Activated CD8-positive, alpha-beta memory T cell treated with anti-CD3 and anti-CD28 coated beads, Interleukin-2, amount 50 U/mL, for 1 hour (primary cell): ENCODE measurements around the gene ASB13.
"Not testable (repeated sequence)": the region's sequence is repeated elsewhere in the genome, so short reads cannot be mapped to it uniquely, and the experiment has no call there.

Experiments used
- DNase-seq: peaks from one replicate; pipeline ENCODE4 v3.0.0-alpha.2; 2020; ENCODE audit errors: extremely low read depth

Gene ASB13

GRCh38 chr10:5604961-5605360 lies 61.4 kb downstream of the ASB13 start:
- DNase-seq: no peak

GRCh38 chr10:5604236-5604925 lies 62.0 kb downstream of the ASB13 start:
- no peak for DNase-seq

DNA sequence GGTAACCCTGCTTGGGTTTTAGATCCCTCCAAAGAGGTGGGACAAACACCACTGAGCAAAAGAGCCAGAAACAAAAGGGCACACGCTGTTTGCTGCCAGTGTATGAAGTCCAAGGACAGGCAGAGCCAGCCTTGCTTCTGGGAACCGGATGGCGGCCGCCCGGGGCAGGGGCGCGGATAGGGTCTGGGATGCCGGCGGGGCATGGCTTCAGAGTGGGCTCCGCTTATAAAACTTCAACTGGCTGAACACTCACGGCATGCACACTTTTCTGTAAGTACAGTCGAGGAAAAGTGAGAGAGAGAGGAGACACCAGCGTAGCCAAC lies 62.6 kb downstream of the ASB13 start:
- DNase-seq: no peak

DNA sequence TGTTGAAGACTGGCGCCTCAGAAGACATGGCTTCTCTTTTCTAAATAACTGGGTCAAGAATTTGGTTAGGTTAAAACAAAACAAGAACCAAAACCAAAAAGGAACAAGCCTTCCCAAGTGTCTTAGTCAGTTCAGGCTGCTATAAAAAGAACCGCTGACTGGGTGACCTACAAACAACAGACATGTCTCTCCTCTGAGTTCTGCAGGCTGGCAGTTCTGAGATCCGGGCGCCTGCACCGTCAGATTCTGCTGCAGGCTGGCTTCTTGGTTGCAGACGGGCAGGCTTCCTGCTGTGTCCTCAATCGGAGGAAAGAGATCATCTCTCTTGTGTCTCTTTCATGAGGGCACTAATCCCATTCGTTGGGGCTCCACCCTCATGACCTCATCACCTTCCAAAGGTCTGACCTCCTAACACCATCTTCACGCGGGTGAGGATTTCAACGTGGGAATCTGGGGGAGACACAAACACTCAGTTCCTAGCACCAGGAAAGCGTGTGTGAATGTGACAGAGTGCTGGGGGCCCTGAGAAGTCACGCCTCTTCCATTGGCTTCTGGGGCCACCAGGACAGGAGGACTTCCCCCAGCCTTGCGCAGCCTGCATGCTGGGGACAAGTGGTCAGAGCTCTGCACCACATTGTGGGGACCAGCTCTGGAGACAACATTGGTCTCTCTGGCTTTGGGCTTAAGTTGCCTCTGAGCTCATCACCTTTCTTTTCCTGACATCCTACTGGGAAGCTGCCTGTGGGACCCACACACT lies 63.1 kb downstream of the ASB13 start:
- no peak for DNase-seq

DNA sequence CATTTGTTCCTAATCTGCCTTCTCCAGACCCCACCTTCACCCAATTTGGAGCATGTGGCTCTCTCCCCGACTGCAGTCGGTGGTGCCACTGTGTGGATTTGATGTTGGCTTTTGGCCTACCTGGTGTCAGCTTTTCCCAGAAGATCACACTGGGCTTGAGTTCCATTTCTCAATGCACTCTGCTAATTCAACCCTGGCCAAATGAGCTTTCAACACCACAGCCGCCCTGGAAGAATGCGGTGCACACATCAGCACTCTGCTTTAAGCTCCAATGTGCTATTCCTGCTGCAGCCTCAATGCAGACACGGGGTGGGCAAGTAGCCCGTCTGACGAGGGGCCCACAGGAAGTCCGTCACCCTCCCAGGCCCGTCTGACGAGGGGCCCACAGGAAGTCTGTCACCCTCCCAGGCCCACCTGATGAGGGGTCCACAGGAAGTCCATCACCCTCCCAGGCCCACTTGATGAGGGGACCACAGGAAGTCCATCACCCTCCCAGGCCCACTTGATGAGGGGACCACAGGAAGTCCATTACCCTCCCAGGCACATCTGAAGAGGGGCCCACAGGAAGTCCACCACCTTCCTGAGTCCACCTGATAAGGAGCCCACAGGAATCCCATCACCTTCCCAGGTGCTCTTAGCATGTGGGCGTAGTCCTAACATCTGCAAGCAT lies 64.4 kb downstream of the ASB13 start:
- DNase-seq: no peak

- no peak for DNase-seq
Observed at GRCh38 chr10:5600908-5601307, 65.5 kb downstream of the ASB13 start.

- DNase-seq: no peak
Observed at GRCh38 chr10:5599613-5600520, 66.5 kb downstream of the ASB13 start.

- DNase-seq: no peak
Observed at GRCh38 chr10:5598085-5598690, 68.2 kb downstream of the ASB13 start.

DNA sequence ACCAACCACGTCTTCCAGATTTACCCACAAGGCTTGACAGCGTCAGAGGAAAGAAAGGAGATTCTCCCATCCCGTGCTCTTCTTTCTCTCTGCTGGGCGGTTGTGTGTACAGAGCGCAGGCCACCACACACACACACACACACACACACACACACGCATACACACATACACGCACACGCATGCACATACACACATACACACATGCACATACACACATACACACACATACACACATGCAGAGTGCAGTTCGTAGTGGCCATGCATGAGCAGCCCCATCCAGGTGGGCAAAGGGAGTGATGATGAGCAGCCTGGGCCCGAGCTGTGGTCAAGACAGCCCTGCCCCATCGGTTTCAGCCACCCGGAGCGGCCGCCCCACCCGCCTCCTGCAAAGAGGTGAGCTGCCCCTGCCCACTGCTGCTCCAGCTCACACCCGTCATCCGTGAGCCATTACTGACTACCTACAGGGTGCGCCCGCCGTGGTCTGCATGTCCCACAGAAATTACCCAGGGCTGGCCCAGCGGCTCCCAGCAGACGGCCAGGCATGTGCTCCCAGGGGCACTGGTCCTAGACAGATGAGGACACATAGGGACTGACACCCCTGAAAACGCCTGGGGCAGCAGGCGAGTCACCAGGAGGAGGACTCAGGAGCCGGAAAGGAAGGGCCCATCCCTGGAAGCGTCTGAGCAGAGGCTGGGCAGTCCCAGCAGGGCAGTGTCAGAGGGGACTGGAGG lies 69.6 kb downstream of the ASB13 start:
- no peak for DNase-seq

DNA sequence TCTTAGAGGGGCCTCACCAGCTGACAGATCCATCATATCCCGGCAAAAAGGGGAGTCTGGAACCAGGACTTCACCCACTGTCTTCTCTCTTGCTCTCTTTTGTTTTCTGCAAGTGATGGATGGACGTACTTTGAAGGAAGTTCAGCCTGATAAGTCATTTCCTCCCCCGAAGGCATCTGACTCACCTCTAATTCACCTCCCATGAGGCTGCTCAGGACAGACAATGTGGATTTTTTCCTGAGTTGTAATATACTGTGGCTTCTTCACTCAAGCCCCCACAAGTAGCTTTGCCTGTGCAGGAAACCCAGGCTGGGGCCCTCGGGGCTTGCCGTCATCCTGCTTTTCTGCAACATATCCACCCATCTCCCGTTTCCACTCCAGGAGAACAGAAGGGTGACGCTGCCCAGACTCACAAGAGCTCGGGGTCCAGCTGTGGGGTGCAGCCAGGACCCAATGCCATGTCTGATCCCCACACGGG lies 70.4 kb downstream of the ASB13 start:
- DNase-seq: no peak

- DNase-seq: no peak
Observed at GRCh38 chr10:5595591-5595990, 70.8 kb downstream of the ASB13 start.

- no peak for DNase-seq
Observed at GRCh38 chr10:5595095-5595494, 71.3 kb downstream of the ASB13 start.

GRCh38 chr10:5594271-5595049 lies 71.9 kb downstream of the ASB13 start:
- DNase-seq: no peak

DNA sequence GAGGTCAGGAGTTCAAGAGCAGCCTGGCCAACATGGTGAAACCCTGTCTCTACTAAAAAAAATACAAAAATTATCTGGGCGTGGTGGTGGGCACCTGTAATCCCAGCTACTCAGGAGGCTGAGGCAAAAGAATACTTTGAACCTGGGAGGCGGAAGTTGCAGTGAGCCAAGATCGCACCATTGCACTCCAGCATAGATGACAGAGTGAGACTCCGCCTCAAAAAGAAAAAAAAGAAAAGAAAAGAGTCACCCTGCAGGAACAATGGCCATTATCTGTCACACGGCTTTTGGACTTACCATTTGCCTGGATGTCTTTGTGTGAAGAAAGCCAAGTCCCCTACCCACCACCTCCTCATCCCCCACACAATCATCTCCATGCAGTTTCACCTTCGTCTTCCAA lies 73.0 kb downstream of the ASB13 start:
- DNase-seq: not testable (repeated sequence)

- DNase-seq: no peak
Observed at GRCh38 chr10:5592070-5592469, 74.3 kb downstream of the ASB13 start.

- DNase-seq: no peak
Observed at GRCh38 chr10:5591336-5591824, 75.0 kb downstream of the ASB13 start.

DNA sequence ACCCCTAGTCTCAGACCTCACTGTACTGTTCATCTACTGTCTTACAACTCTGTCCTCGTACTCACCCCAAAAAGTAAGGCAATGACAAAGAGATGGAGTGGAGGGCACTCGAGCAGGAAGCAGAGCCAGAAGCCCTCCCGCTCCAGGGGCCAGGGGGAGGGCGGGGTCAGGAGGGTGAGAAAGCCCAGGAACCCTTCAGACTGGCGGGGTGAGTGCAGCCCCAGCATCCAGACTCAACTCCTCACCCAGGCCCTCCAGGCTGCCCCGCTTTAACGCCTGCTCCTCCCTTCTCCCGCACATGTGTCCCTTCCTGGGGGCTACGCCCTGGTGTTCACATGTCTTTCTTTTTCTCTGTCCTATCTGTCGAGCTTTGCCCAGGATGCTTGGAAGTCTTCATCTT lies 75.6 kb downstream of the ASB13 start:
- DNase-seq: no peak

- DNase-seq: no peak
Observed at GRCh38 chr10:5589661-5590511, 76.5 kb downstream of the ASB13 start.
